HG03432 (cell line): ENCODE data around the gene COL8A1.
"Not testable (repeated sequence)": the region's sequence is repeated elsewhere in the genome, so short reads cannot be mapped to it uniquely, and the experiment has no call there.

Experiments used
- ATAC-seq: cut with Tn5 transposase; IDR thresholded peaks from one replicate; pipeline ENCODE4 v1.9.1; 2021; ENCODE audit warnings: mild to moderate bottlenecking, moderate library complexity; ENCODE audit not compliant: unreplicated experiment

The COL8A1 gene

GRCh38 chr3:99838755-99839154 is 200.4 kb downstream of the COL8A1 start:
- ATAC-seq = no peak

GRCh38 chr3:99839613-99840012 is 201.2 kb downstream of the COL8A1 start:
- ATAC-seq = no peak

GRCh38 chr3:99841949-99842348 is 203.6 kb downstream of the COL8A1 start:
- ATAC-seq = not testable (repeated sequence)

GRCh38 chr3:99842826-99843589 is 204.6 kb downstream of the COL8A1 start:
- no peak for ATAC-seq

- no peak for ATAC-seq
These were observed 205.3 kb downstream of the COL8A1 start for GRCh38 chr3:99843590-99844258.

GRCh38 chr3:99845331-99845730 is 206.9 kb downstream of the COL8A1 start:
- no peak for ATAC-seq

GRCh38 chr3:99845999-99846398 is 207.6 kb downstream of the COL8A1 start:
- no peak for ATAC-seq

GRCh38 chr3:99846477-99847160 is 208.2 kb downstream of the COL8A1 start:
- no peak for ATAC-seq

GRCh38 chr3:99848433-99848832 is 210.0 kb downstream of the COL8A1 start:
- no peak for ATAC-seq
